ENCODE measurements around the gene RBP3. TPM values are rescaled to one million over a fixed set of nuclear protein-coding genes. Genes with fewer than 3 reads are reported as not detected.
A peak's percentile ranks its signal among the peaks of the same experiment; 100 is the strongest.

Gene RBP3
- total RNA-seq, 1 experiment from 2014 or later, result not detected

- H3K23me2 ChIP-seq (ENCODE audit: insufficient read length, low read depth, low read length, poor library complexity, severe bottlenecking), result no peaks in the 10 kb centered on the region
- H4K5ac ChIP-seq (ENCODE audit: insufficient read length, low read depth, low read length), result no peak overlapping the region
- no peak overlapping the region for H4K8ac ChIP-seq (replicated peaks; ENCODE audit: insufficient read length, low read depth, low read length)
- no peaks in the 10 kb centered on the region for H3K79me1 ChIP-seq (ENCODE audit: insufficient read depth, low read depth, low read length, poor library complexity, severe bottlenecking)
- H4K20me1 ChIP-seq (ENCODE audit: control insufficient read depth, insufficient read depth, insufficient read length), result no peaks in the 10 kb centered on the region
- H3K9me3 ChIP-seq (ENCODE audit: control insufficient read depth, low read depth, low read length), result no peaks in the 10 kb centered on the region
- no peak overlapping the region for H2BK12ac ChIP-seq (ENCODE audit: insufficient read length, low read depth, low read length)
- WGBS (ENCODE audit: extremely low coverage, insufficient read length, low lambda C conversion rate), result no CpG with 5 or more reads among the region's 11 CpGs
- peaks cover 6% of the 10 kb centered on the region; the same call in 1 of the 2 replicates for H3K4me1 ChIP-seq (ENCODE audit: insufficient read depth, low read length)
- Mint-ChIP-seq H3K4me3 (no peak overlapping the region), H3K27ac (no peak overlapping the region), H3K36me3 (ENCODE audit: insufficient read depth in 1 of 3, low read depth in 3 of 3) (no peaks in the 10 kb centered on the region), H3K4me1 (peaks cover 12 to 19% of the 10 kb centered on the region in 2 experiments), H3K9me3 (no peaks in the 10 kb centered on the region), H3K27me3 (ENCODE audit: low read depth) (no peaks in the 10 kb centered on the region)
- H3K4me2 ChIP-seq (ENCODE audit: insufficient read depth, insufficient read length, low read length), result no peak overlapping the region
- H3K79me2 ChIP-seq (ENCODE audit: insufficient read depth, low read length), result no peaks in the 10 kb centered on the region
- no peak overlapping the region for H3K18ac ChIP-seq (ENCODE audit: insufficient read length, low read depth, low read length)
- H2BK120ac ChIP-seq (ENCODE audit: low read depth, low read length, poor library complexity, severe bottlenecking), result no peak overlapping the region
- H2AK5ac ChIP-seq (ENCODE audit: insufficient read length, low read length), result no peak overlapping the region
- H3K9ac ChIP-seq (ENCODE audit: extremely low read depth, insufficient read length, low read length), result no peak overlapping the region
- no peak overlapping the region for H2AFZ ChIP-seq (ENCODE audit: low read length)
- no peak overlapping the region for H3K56ac ChIP-seq (ENCODE audit: insufficient read length, low read depth, low read length)
- no peak overlapping the region for H3K4ac ChIP-seq (ENCODE audit: low read depth, low read length)
- no peak for TF ChIP-seq CTCF (conservative IDR thresholded peaks at IDR 0.05)
- H3T11ph ChIP-seq (ENCODE audit: low read length), result no peak overlapping the region
- no peak overlapping the region for H3K23ac ChIP-seq (ENCODE audit: insufficient read length, low read depth, low read length)
- no peak overlapping the region for H2BK5ac ChIP-seq (ENCODE audit: insufficient read length, low read length)
- H3K27ac ChIP-seq (ENCODE audit: insufficient read length, low read depth, low read length), result no peak overlapping the region
- peak; percentile 9 for DNase-seq
- no peaks in the 10 kb centered on the region for H3K27me3 ChIP-seq (ENCODE audit: insufficient read depth, low read length)
- H3K14ac ChIP-seq (ENCODE audit: insufficient read depth, low read length), result no peak overlapping the region
- no peak overlapping the region for H4K91ac ChIP-seq (ENCODE audit: insufficient read length, low read depth, low read length)
- no peak overlapping the region for H2BK20ac ChIP-seq (ENCODE audit: low read depth, low read length, poor library complexity, severe bottlenecking)
- no peak overlapping the region for H2BK15ac ChIP-seq (ENCODE audit: low read depth, low read length)
Observed at GRCh38 chr10:47370015-47370767, 22.0 kb downstream of the RBP3 start.
